Common myeloid progenitor, CD34-positive (primary cell): ENCODE results near the gene CCR5.

Experiments used
- CTCF ChIA-PET: fragments of 350-600 bp; sonication (Branson Sonifier 250); formaldehyde crosslinking; loops from one replicate; lab custom pipeline; 2021; ENCODE audit warnings: antibody characterized with exemption; lab: Charles Lee
- POLR2A ChIA-PET: fragments of 350-600 bp; sonication (Branson Sonifier 250); formaldehyde crosslinking; loops from one replicate; lab custom pipeline; 2021; ENCODE audit warnings: antibody characterized with exemption; lab: Charles Lee
- DNase-seq, 3 donors: peaks; one replicate each; pipeline versions ENCODE4 v3.0.0 to v3.0.0-alpha.2; 2013
- H3K27ac ChIP-seq, 2 experiments: 1 replicate in 1 of 2; 2 replicates in 1 of 2; pipeline ENCODE4 v1.7.0; 2013; ENCODE audit warnings: inconsistent platforms in 2 of 2, low read length in 2 of 2, mild to moderate bottlenecking in 2 of 2, low read depth in 1 of 2, moderate library complexity in 1 of 2; ENCODE audit not compliant: severe bottlenecking in 2 of 2, insufficient read depth in 1 of 2, poor library complexity in 1 of 2
- H3K27me3 ChIP-seq, 5 experiments: replicated peaks in 2 of 5; 1 replicate in 3 of 5; 2 replicates in 2 of 5; pipeline versions ENCODE4 v1.6.1 to v1.7.0; 2013; ENCODE audit warnings: low read length in 4 of 5, mild to moderate bottlenecking in 2 of 5, moderate library complexity in 2 of 5, inconsistent platforms in 1 of 5; ENCODE audit not compliant: insufficient read depth in 5 of 5, control insufficient read depth in 4 of 5
- H3K36me3 ChIP-seq, 4 experiments: 1 replicate in 2 of 4; 2 replicates in 2 of 4; pipeline versions ENCODE4 v1.6.1 to v1.7.0; 2013; ENCODE audit warnings: low read length in 3 of 4, control low read depth in 1 of 4, mild to moderate bottlenecking in 1 of 4; ENCODE audit not compliant: control insufficient read depth in 4 of 4, insufficient read depth in 4 of 4
- H3K4me1 ChIP-seq, 4 experiments: 1 replicate in 3 of 4; 2 replicates in 1 of 4; pipeline versions ENCODE4 v1.6.1 to v1.7.1; 2013; ENCODE audit warnings: low read length in 3 of 4, mild to moderate bottlenecking in 3 of 4, control low read depth in 1 of 4, inconsistent platforms in 1 of 4, moderate library complexity in 1 of 4; ENCODE audit not compliant: control insufficient read depth in 4 of 4, insufficient read depth in 4 of 4; ENCODE audit errors: control extremely low read depth in 1 of 4
- H3K4me3 ChIP-seq, 7 experiments: 1 replicate in 4 of 7; 2 replicates in 3 of 7; pipeline versions ENCODE4 v1.5.1 to v1.7.0; 2013; ENCODE audit warnings: mild to moderate bottlenecking in 7 of 7, low read length in 6 of 7, moderate library complexity in 6 of 7, inconsistent platforms in 2 of 7, low read depth in 2 of 7, control low read depth in 1 of 7; ENCODE audit not compliant: insufficient read depth in 4 of 7, control insufficient read depth in 1 of 7; ENCODE audit errors: extremely low read depth in 1 of 7
- H3K9me3 ChIP-seq, 5 experiments: 1 replicate in 4 of 5; 2 replicates in 1 of 5; pipeline versions ENCODE4 v1.6.1 to v1.7.1; 2013; ENCODE audit warnings: low read length in 4 of 5, mild to moderate bottlenecking in 2 of 5, inconsistent platforms in 1 of 5, low read depth in 1 of 5, moderate library complexity in 1 of 5; ENCODE audit not compliant: control insufficient read depth in 4 of 5, insufficient read depth in 2 of 5; ENCODE audit errors: control extremely low read depth in 1 of 5
- WGBS: methylation state at CpG from one replicate; pipeline ENCODE4 v1.1.5; 2013; ENCODE audit not compliant: insufficient coverage; 5-methylcytosine and 5-hydroxymethylcytosine counted together

CCR5 gene

GRCh38 chr3:46398186-46398955, 27.6 kb downstream of the CCR5 start:
- CTCF ChIA-PET, result interaction anchor here (1.3 to 4.1 kb wide), 4 partner anchors 16 to 30 kb away, joined by 3 to 18 read pairs (median 4); no protein-coding TSS in a partner anchor

GRCh38 chr3:46399098-46399497, 28.4 kb downstream of the CCR5 start:
- Histone ChIP-seq H3K9me3 (no peaks in the 10 kb centered on the region), H3K27ac (no peak overlapping the region), H3K4me1 (peaks cover 4 to 37% (median 11%) of the 10 kb centered on the region in 4 experiments), H3K36me3 (no peaks in the 10 kb centered on the region), H3K27me3 (no peaks in the 10 kb centered on the region), H3K4me3 (no peak overlapping the region)
- WGBS, result 80% methylated on average over 1 of the region's 2 CpGs
- no peak for DNase-seq
- POLR2A ChIA-PET, result interaction anchor here (0.6 kb wide), 1 partner anchor 22 kb away, joined by 4 read pairs; no protein-coding TSS in a partner anchor
- CTCF ChIA-PET, result interaction anchor here (0.6 to 4.1 kb wide), 6 partner anchors 10 to 197 kb away, joined by 3 to 18 read pairs (median 3); no protein-coding TSS in a partner anchor

More at GRCh38 chr3:46398186-46398955, 27.6 kb downstream of the CCR5 start:
- POLR2A ChIA-PET, result interaction anchor here (0.6 kb wide), 1 partner anchor 65 kb away, joined by 3 read pairs; no protein-coding TSS in a partner anchor
- Histone ChIP-seq H3K4me3 (no peak overlapping the region), H3K9me3 (no peaks in the 10 kb centered on the region), H3K27ac (no peak overlapping the region), H3K27me3 (no peaks in the 10 kb centered on the region), H3K4me1 (peaks cover 4 to 37% (median 11%) of the 10 kb centered on the region in 4 experiments), H3K36me3 (no peaks in the 10 kb centered on the region)
- 92% methylated on average over 3 of the region's 6 CpGs for WGBS
- no peak for DNase-seq

GRCh38 chr3:46399557-46399956, 28.8 kb downstream of the CCR5 start:
- ChIA-PET POLR2A (interaction anchor here (0.6 kb wide), 2 partner anchors 22 to 1713 kb away, joined by 3 to 4 read pairs; no protein-coding TSS in a partner anchor), CTCF (interaction anchor here (0.6 to 4.1 kb wide), 7 partner anchors 10 to 197 kb away, joined by 3 to 18 read pairs (median 3); no protein-coding TSS in a partner anchor)
- H3K36me3 ChIP-seq, result no peaks in the 10 kb centered on the region
- H3K27ac ChIP-seq, result no peak overlapping the region
- no peaks in the 10 kb centered on the region for H3K9me3 ChIP-seq
- 61% methylated on average over 2 of the region's 2 CpGs for WGBS
- H3K4me3 ChIP-seq, result no peak overlapping the region
- no peak for DNase-seq
- no peaks in the 10 kb centered on the region for H3K27me3 ChIP-seq
- H3K4me1 ChIP-seq, result peaks cover 4 to 37% (median 11%) of the 10 kb centered on the region in 4 experiments

GRCh38 chr3:46400000-46400734, 29.4 kb downstream of the CCR5 start:
- Histone ChIP-seq H3K27me3 (no peaks in the 10 kb centered on the region), H3K27ac (no peak overlapping the region), H3K36me3 (no peaks in the 10 kb centered on the region), H3K9me3 (no peaks in the 10 kb centered on the region), H3K4me1 (peaks cover 4 to 38% (median 10%) of the 10 kb centered on the region in 4 experiments), H3K4me3 (no peak overlapping the region)
- CTCF ChIA-PET, result interaction anchor here (0.7 to 4.1 kb wide), 5 partner anchors 11 to 24 kb away, joined by 3 to 18 read pairs (median 3); no protein-coding TSS in a partner anchor
- WGBS, result 100% methylated on average over 6 of the region's 8 CpGs
- POLR2A ChIA-PET, result interaction anchor here (0.6 kb wide), 2 partner anchors 23 to 1712 kb away, joined by 3 to 4 read pairs; no protein-coding TSS in a partner anchor
- DNase-seq, result no peak

GRCh38 chr3:46400846-46401245, 30.1 kb downstream of the CCR5 start:
- Histone ChIP-seq H3K27ac (no peak overlapping the region), H3K36me3 (no peaks in the 10 kb centered on the region), H3K27me3 (no peaks in the 10 kb centered on the region), H3K4me3 (no peak overlapping the region), H3K4me1 (peaks cover 3 to 38% (median 10%) of the 10 kb centered on the region in 4 experiments), H3K9me3 (no peaks in the 10 kb centered on the region)
- POLR2A ChIA-PET, result no interaction called here
- CTCF ChIA-PET, result interaction anchor here (4.1 kb wide), 1 partner anchor 18 kb away, joined by 18 read pairs; no protein-coding TSS in a partner anchor
- 99% methylated on average over 5 of the region's 5 CpGs for WGBS
- DNase-seq, result no peak

GRCh38 chr3:46401579-46401978, 30.8 kb downstream of the CCR5 start:
- Histone ChIP-seq H3K27me3 (no peaks in the 10 kb centered on the region), H3K27ac (no peak overlapping the region), H3K4me1 (peaks cover 0 to 38% (median 10%) of the 10 kb centered on the region in 4 experiments), H3K4me3 (no peak overlapping the region), H3K9me3 (no peaks in the 10 kb centered on the region), H3K36me3 (no peaks in the 10 kb centered on the region)
- no peak for DNase-seq
- CTCF ChIA-PET, result no interaction called here
- WGBS, result 100% methylated on average over 1 of the region's 2 CpGs
- POLR2A ChIA-PET, result no interaction called here
